CD4-positive, alpha-beta memory T cell (primary cell): Measurements from ENCODE around the gene LILRB2. TPM values are rescaled to one million over a fixed set of nuclear protein-coding genes. Genes with fewer than 3 reads are reported as not detected.
"Not testable (repeated sequence)": the region's sequence is repeated elsewhere in the genome, so short reads cannot be mapped to it uniquely, and the experiment has no call there.

ENCODE experiments used
- CTCF ChIA-PET: fragments of 350-600 bp; sonication (Branson Sonifier 250); formaldehyde crosslinking; loops from one replicate; lab custom pipeline; 2021; ENCODE audit warnings: inconsistent platforms; ENCODE audit not compliant: partially characterized antibody; lab: Charles Lee
- POLR2A ChIA-PET: fragments of 350-600 bp; sonication (Branson Sonifier 250); formaldehyde crosslinking; loops from one replicate; lab custom pipeline; 2021; ENCODE audit not compliant: partially characterized antibody; lab: Charles Lee
- DNase-seq, 5 donors: peaks; one replicate each; pipeline versions ENCODE4 v3.0.0 to v3.0.0-alpha.2; 2020 to 2022; ENCODE audit warnings: mixed read lengths in 1 of 5
- H3K27ac ChIP-seq: one replicate; pipeline ENCODE4 v1.7.0; 2013; ENCODE audit warnings: low read depth, low read length
- H3K27me3 ChIP-seq: 2 replicates; pipeline ENCODE4 v1.7.0; 2013; ENCODE audit warnings: mild to moderate bottlenecking, low read length, moderate library complexity; ENCODE audit not compliant: insufficient read depth
- H3K36me3 ChIP-seq: 2 replicates; pipeline ENCODE4 v1.7.0; 2013; ENCODE audit warnings: mild to moderate bottlenecking, low read length, moderate library complexity; ENCODE audit not compliant: insufficient read depth
- H3K4me1 ChIP-seq: 2 replicates; pipeline ENCODE4 v1.7.0; 2013; ENCODE audit warnings: mild to moderate bottlenecking, low read length, moderate library complexity; ENCODE audit not compliant: insufficient read depth
- H3K4me3 ChIP-seq, 2 donors: one replicate each; pipeline ENCODE4 v1.7.0; 2013; ENCODE audit warnings: low read length in 2 of 2, mild to moderate bottlenecking in 1 of 2
- H3K9me3 ChIP-seq, 2 donors: one replicate each; pipeline ENCODE4 v1.7.0; 2013; ENCODE audit warnings: low read length in 2 of 2, control low read depth in 1 of 2; ENCODE audit not compliant: control insufficient read depth in 1 of 2
- H3K27ac Mint-ChIP-seq, 7 donors: one replicate each; pipeline ENCODE4 v1.8.0; 2020 to 2021; ENCODE audit warnings: mixed read lengths in 7 of 7, mild to moderate bottlenecking in 6 of 7, inconsistent platforms in 3 of 7, moderate library complexity in 3 of 7
- H3K27me3 Mint-ChIP-seq, 2 donors: one replicate each; pipeline ENCODE4 v1.8.0; 2020 to 2021; ENCODE audit warnings: mixed read lengths in 2 of 2
- H3K36me3 Mint-ChIP-seq, 2 donors: one replicate each; pipeline ENCODE4 v1.8.0; 2020 to 2021; ENCODE audit warnings: mixed read lengths in 2 of 2, inconsistent platforms in 1 of 2, mild to moderate bottlenecking in 1 of 2
- H3K4me1 Mint-ChIP-seq, 4 donors: one replicate each; pipeline ENCODE4 v1.8.0; 2020 to 2021; ENCODE audit warnings: mixed read lengths in 4 of 4, mild to moderate bottlenecking in 1 of 4
- H3K4me3 Mint-ChIP-seq, 8 donors: one replicate each; pipeline ENCODE4 v1.8.0; 2020 to 2021; ENCODE audit warnings: mixed read lengths in 8 of 8, mild to moderate bottlenecking in 7 of 8, moderate library complexity in 6 of 8, inconsistent platforms in 3 of 8
- H3K9me3 Mint-ChIP-seq, 8 donors: one replicate each; pipeline ENCODE4 v1.8.0; 2020 to 2021; ENCODE audit warnings: mixed read lengths in 8 of 8, mild to moderate bottlenecking in 5 of 8, inconsistent platforms in 3 of 8, moderate library complexity in 1 of 8
- intact Hi-C: fragments of 100-400 bp; cut with micrococcal nuclease; formaldehyde crosslinking; loops from one replicate; pipeline ENCODE4 v1.15.1; 2023
- polyA plus RNA-seq, 2 donors: library from polyadenylated mRNA; unstranded; fragments of 300-500 nt; fragmentation: Illumina TruSeq; gene quantifications; one replicate each; pipeline ENCODE4 v1.2.3, GENCODE V29; 2021
- total RNA-seq, 2 experiments: library from RNA; stranded (reverse); gene quantifications; one replicate each; pipeline ENCODE4 v1.2.3, GENCODE V29; 2021

LILRB2 gene
- total and polyA plus RNA-seq, 4 experiments from 2014 or later, result 0.58 to 1.2 TPM; not detected in 2

DNA sequence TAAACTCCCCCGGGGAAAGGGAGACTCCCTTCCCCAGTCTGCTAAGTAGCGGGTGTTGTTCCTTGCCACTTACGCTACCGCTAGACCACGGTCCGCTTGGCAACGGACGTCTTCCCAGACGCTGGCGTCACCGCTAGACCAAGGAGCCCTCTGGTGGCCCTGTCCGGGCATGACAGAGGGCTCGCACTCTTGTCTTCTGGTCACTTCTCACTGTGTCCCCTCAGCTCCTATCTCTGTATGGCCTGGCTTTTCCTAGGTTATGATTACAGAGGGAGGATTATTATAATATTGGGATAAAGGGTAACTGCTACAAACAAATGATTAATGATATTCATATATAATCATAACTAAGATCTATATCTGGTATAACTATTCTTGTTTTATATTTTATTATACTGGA lies 42.0 kb upstream of the LILRB2 start:
- POLR2A ChIA-PET, H3K27me3 ChIP-seq, H3K36me3 ChIP-seq, H3K36me3 Mint-ChIP-seq, H3K27ac ChIP-seq, H3K27ac Mint-ChIP-seq, H3K4me3 ChIP-seq, H3K4me1 ChIP-seq, H3K9me3 ChIP-seq, H3K9me3 Mint-ChIP-seq, H3K4me3 Mint-ChIP-seq, intact Hi-C loops, DNase-seq: not testable (repeated sequence)
- Mint-ChIP-seq H3K4me1 (peaks cover 7 to 18% (median 11%) of the 10 kb centered on the region in 4 donors), H3K27me3 (peaks cover 13% of the 10 kb centered on the region in 2 donors)
- CTCF ChIA-PET, result interaction anchor here (2.5 to 18.5 kb wide), 2 partner anchors 31 to 67 kb away, joined by 15 to 279 read pairs; no protein-coding TSS in a partner anchor

GRCh38 chr19:54322295-54322694 lies 41.4 kb upstream of the LILRB2 start:
- H3K4me3 Mint-ChIP-seq, DNase-seq, H3K9me3 Mint-ChIP-seq, H3K27ac Mint-ChIP-seq, intact Hi-C loops, H3K27me3 ChIP-seq, H3K36me3 Mint-ChIP-seq, H3K36me3 ChIP-seq, H3K9me3 ChIP-seq, H3K27ac ChIP-seq, H3K4me3 ChIP-seq, POLR2A ChIA-PET, H3K4me1 ChIP-seq: not testable (repeated sequence)
- CTCF ChIA-PET, result interaction anchor here (18.5 kb wide), 1 partner anchor 68 kb away, joined by 279 read pairs; no protein-coding TSS in a partner anchor
- H3K4me1 Mint-ChIP-seq, result peaks cover 4 to 14% (median 8%) of the 10 kb centered on the region in 4 donors
- H3K27me3 Mint-ChIP-seq, result peaks cover 13 to 14% of the 10 kb centered on the region in 2 donors

DNA sequence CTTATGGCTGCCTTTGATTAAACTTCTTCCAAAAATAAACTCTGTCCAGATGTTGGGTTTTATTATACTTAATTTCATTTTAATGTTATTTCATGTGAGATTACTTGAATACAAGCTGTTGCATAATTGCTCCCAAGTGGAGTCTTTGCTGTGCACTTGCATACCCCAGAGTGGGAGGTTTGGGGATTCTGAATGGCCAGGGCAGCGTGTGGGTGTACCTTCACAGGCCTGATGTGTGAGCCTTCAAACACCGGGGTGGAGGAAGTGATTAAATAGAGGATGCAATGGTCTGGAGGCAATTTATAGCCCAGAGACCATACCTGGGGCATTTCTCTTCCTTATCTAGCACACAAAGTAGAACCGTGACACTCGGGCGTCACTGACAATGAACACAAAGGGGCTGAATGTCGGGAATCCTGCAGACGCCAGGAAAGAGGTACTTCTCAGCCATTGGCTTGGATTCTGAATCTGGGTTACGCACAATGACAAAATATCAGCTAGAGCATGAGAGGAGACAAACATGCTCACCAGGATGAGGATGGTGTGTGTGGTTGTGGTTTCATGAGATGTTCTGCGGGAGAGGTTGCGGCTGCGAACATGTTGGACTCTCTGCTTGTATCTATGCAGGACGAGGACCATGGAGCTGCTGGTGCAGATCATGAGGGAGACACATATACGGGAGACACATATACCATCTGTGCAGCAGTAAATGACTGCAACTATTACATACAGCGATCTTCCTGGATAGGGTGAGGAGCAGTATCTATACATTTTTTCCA lies 39.2 kb upstream of the LILRB2 start:
- H3K27me3 ChIP-seq, result no peaks in the 10 kb centered on the region
- Mint-ChIP-seq H3K4me1 (peaks cover 0 to 3% (median under 1%) of the 10 kb centered on the region in 4 donors), H3K27ac (no peak overlapping the region), H3K4me3 (no peak overlapping the region), H3K9me3 (no peaks in the 10 kb centered on the region), H3K27me3 (peaks cover 16% of the 10 kb centered on the region in 2 donors), H3K36me3 (no peaks in the 10 kb centered on the region)
- ChIA-PET CTCF (interaction anchor here (18.5 kb wide), 1 partner anchor 70 kb away, joined by 279 read pairs; no protein-coding TSS in a partner anchor), POLR2A (no interaction called here)
- H3K4me1 ChIP-seq, result no peaks in the 10 kb centered on the region
- intact Hi-C loops, result no loop called here
- H3K36me3 ChIP-seq, result no peaks in the 10 kb centered on the region
- H3K4me3 ChIP-seq, result no peak overlapping the region
- no peak for DNase-seq
- no peak overlapping the region for H3K27ac ChIP-seq
- H3K9me3 ChIP-seq, result no peaks in the 10 kb centered on the region

GRCh38 chr19:54319049-54319448 lies 38.1 kb upstream of the LILRB2 start:
- H3K9me3 Mint-ChIP-seq, result no peaks in the 10 kb centered on the region
- peaks cover 18 to 19% of the 10 kb centered on the region in 2 donors for H3K27me3 Mint-ChIP-seq
- Histone ChIP-seq H3K9me3 (no peaks in the 10 kb centered on the region), H3K4me1 (no peaks in the 10 kb centered on the region), H3K36me3 (no peaks in the 10 kb centered on the region), H3K27ac (no peak overlapping the region), H3K4me3 (no peak overlapping the region), H3K27me3 (peaks cover 4% of the 10 kb centered on the region)
- CTCF ChIA-PET, result interaction anchor here (18.5 kb wide), 1 partner anchor 71 kb away, joined by 279 read pairs; no protein-coding TSS in a partner anchor
- no peak overlapping the region for H3K4me3 Mint-ChIP-seq
- no peaks in the 10 kb centered on the region for H3K36me3 Mint-ChIP-seq
- H3K27ac Mint-ChIP-seq, result peak overlapping the region in 1 of 7 donors; percentile 15
- no peaks in the 10 kb centered on the region for H3K4me1 Mint-ChIP-seq
- intact Hi-C loops, result no loop called here
- no peak for DNase-seq
- POLR2A ChIA-PET, result no interaction called here

- ChIA-PET POLR2A (no interaction called here), CTCF (interaction anchor here (18.5 kb wide), 1 partner anchor 72 kb away, joined by 279 read pairs; no protein-coding TSS in a partner anchor)
- Histone ChIP-seq H3K4me1 (no peaks in the 10 kb centered on the region), H3K27ac (no peak overlapping the region), H3K4me3 (no peak overlapping the region), H3K9me3 (no peaks in the 10 kb centered on the region), H3K36me3 (no peaks in the 10 kb centered on the region), H3K27me3 (peaks cover 5% of the 10 kb centered on the region)
- Mint-ChIP-seq H3K9me3 (no peaks in the 10 kb centered on the region), H3K4me1 (no peaks in the 10 kb centered on the region), H3K27me3 (peaks cover 21% of the 10 kb centered on the region in 2 donors), H3K27ac (no peak overlapping the region), H3K4me3 (no peak overlapping the region), H3K36me3 (no peaks in the 10 kb centered on the region)
- no peak for DNase-seq
- intact Hi-C loops, result no loop called here
These were observed 37.0 kb upstream of the LILRB2 start for GRCh38 chr19:54317965-54318240.

- Histone ChIP-seq H3K27ac (no peak overlapping the region), H3K36me3 (no peaks in the 10 kb centered on the region), H3K9me3 (no peaks in the 10 kb centered on the region), H3K27me3 (peaks cover 5% of the 10 kb centered on the region), H3K4me1 (no peaks in the 10 kb centered on the region), H3K4me3 (no peak overlapping the region)
- no peak overlapping the region for H3K27ac Mint-ChIP-seq
- intact Hi-C loops, result no loop called here
- no peak overlapping the region for H3K4me3 Mint-ChIP-seq
- no peak for DNase-seq
- no peaks in the 10 kb centered on the region for H3K36me3 Mint-ChIP-seq
- no peaks in the 10 kb centered on the region for H3K9me3 Mint-ChIP-seq
- no peaks in the 10 kb centered on the region for H3K4me1 Mint-ChIP-seq
- ChIA-PET POLR2A (no interaction called here), CTCF (interaction anchor here (18.5 kb wide), 1 partner anchor 73 kb away, joined by 279 read pairs; no protein-coding TSS in a partner anchor)
- peaks cover 23 to 26% of the 10 kb centered on the region in 2 donors for H3K27me3 Mint-ChIP-seq
These were observed 36.4 kb upstream of the LILRB2 start for GRCh38 chr19:54317108-54317964.

DNA sequence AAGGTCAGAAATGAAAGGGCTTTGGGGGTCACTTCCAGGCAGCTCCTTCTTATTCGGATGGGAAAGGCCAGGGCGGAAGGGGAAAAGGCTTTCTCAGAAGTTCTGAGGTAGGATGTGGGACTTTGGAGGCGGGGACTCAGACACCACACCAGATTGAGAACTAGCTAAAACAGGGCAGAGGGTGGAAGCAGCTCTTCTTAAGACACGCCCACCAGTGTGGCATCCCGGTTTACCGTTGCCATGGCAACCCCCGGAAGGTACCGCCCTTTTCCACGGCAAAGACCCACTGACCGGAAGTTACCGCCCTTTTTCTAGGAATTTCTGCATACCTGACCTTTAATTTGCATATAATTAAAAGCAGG lies 35.8 kb upstream of the LILRB2 start:
- peaks cover 5% of the 10 kb centered on the region for H3K27me3 ChIP-seq
- Mint-ChIP-seq H3K4me1 (no peaks in the 10 kb centered on the region), H3K4me3 (no peak overlapping the region), H3K36me3 (no peaks in the 10 kb centered on the region), H3K27me3 (peaks cover 22 to 29% of the 10 kb centered on the region in 2 donors), H3K27ac (no peak overlapping the region), H3K9me3 (no peaks in the 10 kb centered on the region)
- intact Hi-C loops, result no loop called here
- ChIA-PET CTCF (interaction anchor here (18.5 kb wide), 1 partner anchor 74 kb away, joined by 279 read pairs; no protein-coding TSS in a partner anchor), POLR2A (no interaction called here)
- H3K36me3 ChIP-seq, result no peaks in the 10 kb centered on the region
- H3K4me3 ChIP-seq, result no peak overlapping the region
- DNase-seq, result no peak
- H3K9me3 ChIP-seq, result no peaks in the 10 kb centered on the region
- no peak overlapping the region for H3K27ac ChIP-seq
- no peaks in the 10 kb centered on the region for H3K4me1 ChIP-seq
